Activated CD8-positive, alpha-beta memory T cell treated with anti-CD3 and anti-CD28 coated beads for 1 hour (primary cell): ENCODE data around the gene PALD1.
"Not testable (repeated sequence)": the region's sequence is repeated elsewhere in the genome, so short reads cannot be mapped to it uniquely, and the experiment has no call there.

Experiments used
- DNase-seq, 2 donors: peaks; one replicate each; pipeline ENCODE4 v3.0.0-alpha.2; 2020; ENCODE audit warnings: low read depth in 1 of 2; ENCODE audit errors: extremely low read depth in 1 of 2

The PALD1 gene

GRCh38 chr10:70600512-70601395 is 122.2 kb downstream of the PALD1 start:
- no peak for DNase-seq

DNA sequence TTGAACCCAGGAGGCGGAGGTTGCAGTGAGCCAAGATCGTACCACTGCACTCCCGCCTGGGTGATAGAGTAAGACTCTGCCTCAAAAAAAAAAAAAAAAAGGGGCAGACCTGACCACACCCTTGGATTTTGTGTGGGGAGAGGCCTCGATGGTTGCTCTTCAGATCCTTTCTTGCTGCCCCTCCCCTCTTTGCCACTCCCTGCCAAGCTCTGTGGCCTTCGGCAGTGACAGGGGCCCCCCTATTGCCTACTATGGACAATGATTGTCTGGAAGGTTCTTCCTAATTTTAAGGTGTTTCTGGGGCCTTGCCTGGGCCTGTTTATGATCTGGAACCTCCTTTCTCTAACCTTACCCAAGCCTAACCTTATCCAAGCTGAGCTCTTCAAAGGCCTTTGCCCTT is 123.2 kb downstream of the PALD1 start:
- no peak for DNase-seq

DNA sequence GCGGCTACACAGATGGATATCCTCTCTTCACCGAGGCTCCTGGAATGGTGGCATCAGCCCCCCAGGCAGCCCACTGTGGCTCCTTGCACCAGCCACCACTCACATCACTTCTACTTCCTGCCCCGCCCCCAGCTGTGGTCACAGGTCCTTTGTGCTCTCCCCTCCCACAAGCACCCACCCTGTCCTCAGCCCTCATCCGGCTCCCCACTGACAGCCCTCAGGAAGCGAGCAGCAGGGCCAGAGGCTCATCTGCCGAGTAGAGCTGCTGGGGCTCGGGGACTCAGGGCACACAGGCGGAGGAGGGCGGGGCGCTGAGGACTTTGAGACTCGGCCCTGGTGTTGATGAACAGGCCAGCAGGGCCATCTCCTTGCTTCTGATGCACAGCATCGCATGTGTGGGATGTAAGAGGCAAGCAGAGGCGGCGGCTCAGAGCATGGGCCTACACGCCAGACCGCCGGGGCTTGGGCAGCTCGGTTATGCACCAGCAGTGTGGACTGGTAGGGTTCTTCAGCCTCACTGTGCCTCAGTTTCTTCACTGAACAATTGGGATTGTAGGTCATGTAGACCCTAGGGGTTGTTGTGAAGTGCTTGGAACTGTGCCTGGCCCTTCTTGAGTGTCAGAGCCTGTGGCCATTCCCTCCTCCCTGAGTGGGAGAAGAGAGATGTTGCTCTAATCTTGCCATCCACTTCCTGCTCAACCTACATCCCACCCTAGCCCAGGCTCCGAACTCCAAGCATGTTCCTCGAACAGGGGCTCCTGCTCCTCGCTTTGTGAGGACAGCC is 124.3 kb downstream of the PALD1 start, which contains the start of gene PRF1:
PRF1 (minus strand) TSS at position 77 of the 784 bp plus-strand sequence. CDS start 1,839 bp downstream, outside the sequence.
- peak; percentile 63 to 69 for DNase-seq

- peak in 1 of 2 donors; percentile 38 for DNase-seq
These were observed 124.9 kb downstream of the PALD1 start for GRCh38 chr10:70603449-70603801.

DNA sequence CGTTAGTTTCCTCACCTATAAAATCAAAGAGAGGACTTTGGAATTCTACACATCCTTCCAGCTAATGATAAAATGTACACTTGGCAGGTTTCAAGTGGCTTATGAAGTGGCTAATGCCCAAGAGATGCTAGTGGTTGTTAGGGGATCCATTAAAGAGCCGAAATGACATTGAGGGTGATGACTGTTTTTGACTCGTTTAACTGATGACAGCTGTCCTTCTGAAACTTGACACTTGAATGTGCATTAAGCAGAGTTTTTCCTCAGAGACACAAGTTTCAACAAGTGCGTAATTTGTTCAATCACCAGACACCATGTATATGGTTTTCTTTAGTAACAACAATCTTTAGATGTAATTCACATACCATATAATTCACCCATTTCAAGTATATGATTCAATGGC is 125.5 kb downstream of the PALD1 start:
- no peak for DNase-seq

- no peak for DNase-seq
These were observed 126.6 kb downstream of the PALD1 start for GRCh38 chr10:70605161-70605560.

DNA sequence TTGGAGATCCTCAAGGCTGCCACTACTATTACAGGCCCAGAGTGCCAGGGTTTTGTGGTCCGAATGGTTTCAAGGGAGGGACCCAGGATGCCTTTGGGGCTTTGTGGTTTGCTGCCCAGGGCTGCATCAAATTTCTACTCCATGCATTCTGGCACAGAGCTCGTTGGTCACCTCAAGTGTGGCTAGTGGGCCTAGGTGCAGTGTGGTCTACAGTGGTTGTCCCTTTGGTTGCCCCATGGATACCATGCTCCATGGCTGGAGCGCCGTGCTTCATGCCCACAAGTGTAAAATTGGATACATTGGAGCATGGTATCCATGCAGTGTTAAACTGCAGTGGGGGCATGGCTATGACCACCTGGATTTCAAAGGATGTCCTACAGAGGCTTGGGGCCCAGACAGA is 129.4 kb downstream of the PALD1 start:
- DNase-seq = no peak

- no peak for DNase-seq
These were observed 135.4 kb downstream of the PALD1 start for GRCh38 chr10:70613941-70614340.

DNA sequence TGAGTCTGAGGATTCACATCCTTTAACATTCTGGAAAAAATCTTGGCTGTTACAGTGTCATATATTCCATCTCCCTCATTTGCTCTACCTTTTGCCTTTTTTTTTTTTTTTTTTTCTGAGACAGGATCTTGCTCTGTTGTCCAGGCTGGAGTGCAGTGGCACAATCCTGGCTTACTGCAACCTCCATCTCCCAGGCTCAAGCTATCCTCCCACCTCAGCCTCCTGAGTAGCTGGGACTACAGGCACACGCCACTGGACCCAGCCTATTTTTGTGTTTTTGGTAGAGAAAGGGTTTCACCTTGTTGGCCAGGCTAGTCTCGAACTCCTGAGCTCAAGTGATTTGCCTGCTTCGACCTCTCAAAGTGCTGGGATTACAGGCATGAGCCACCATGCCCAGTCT is 135.8 kb downstream of the PALD1 start:
- DNase-seq = not testable (repeated sequence)

DNA sequence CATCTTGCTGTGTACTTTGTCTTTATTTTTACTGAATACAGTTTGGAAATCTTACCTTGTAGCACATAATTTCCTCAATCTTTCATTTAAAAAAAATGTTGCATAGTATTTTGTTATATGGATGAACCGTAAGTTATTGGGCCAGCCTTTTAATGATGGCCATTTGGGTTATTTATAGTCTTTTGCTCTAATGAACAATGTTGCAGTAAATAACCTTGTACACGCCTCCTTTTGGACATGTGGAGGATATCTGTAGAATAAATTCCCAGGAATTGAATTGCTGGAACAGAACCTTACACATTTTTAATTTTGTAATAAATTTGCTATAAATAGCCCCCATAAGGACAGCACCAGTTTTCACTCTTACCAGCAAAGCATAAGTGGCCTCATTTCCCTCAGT is 136.6 kb downstream of the PALD1 start:
- DNase-seq = no peak

- no peak for DNase-seq
These were observed 137.4 kb downstream of the PALD1 start for GRCh38 chr10:70615784-70616522.

DNA sequence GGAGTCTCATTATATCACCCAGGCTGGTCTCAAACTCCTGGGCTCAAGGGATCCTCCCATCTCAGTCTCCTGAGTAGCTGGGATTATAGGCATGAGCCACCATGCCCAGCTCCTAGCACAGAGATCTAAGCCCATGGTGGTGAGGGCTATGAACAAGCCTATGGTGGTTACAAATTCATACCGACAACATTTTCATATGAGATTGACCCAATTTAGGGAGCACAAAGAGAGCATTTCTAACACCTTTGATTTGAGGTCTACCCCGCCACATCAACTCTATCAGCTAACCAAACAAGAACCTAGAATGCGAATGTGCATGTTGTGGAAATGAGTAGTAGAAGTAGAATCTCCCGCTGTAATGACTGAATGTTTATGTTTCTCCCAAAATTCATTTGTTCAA is 138.2 kb downstream of the PALD1 start:
- no peak for DNase-seq
